Measurements from ENCODE around the gene NFIA. TPM values are rescaled to one million over a fixed set of nuclear protein-coding genes. Genes with fewer than 3 reads are reported as not detected.

The NFIA gene
- polyA plus RNA-seq, 3 donors: 1.4 to 5.3 (median 2.4) TPM

DNA sequence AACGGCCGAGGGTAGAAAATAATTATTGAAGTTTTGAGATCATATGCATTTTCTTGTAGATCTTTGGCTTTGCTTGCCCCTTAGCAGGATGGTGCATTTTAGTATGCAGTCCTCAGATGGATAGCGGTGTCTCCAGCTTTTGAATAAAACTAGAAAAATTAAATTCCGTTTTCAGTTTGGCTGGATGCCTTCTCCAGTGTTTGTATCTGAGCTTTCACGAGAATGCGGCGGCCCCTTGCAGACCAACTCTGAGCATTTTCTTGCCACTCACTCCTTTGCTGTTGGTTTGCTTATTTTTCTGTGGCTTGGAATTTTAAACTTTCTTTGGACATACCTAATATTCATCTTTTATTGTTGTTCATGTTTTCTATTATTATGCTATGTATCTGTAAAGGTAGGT lies 192.6 kb downstream of the NFIA start:
- Histone ChIP-seq H3K9ac (ENCODE audit: insufficient read depth, low read length, poor library complexity, severe bottlenecking) (no peak overlapping the region), H3K4me3 (replicated peaks in 1 of 3; ENCODE audit: low read depth in 2 of 3, low read length in 3 of 3) (no peak overlapping the region), H3K79me2 (ENCODE audit: insufficient read depth, low read length) (no peaks in the 10 kb centered on the region), H3K27me3 (ENCODE audit: control insufficient read depth in 2 of 2, insufficient read depth in 2 of 2, low read length in 2 of 2) (no peaks in the 10 kb centered on the region), H3K27ac (ENCODE audit: low read depth in 1 of 2, low read length in 2 of 2) (no peak overlapping the region), H3K9me3 (replicated peaks in 1 of 2; ENCODE audit: control insufficient read depth in 1 of 2, insufficient read depth in 1 of 2, low read length in 2 of 2) (no peaks in the 10 kb centered on the region), H4K20me1 (ENCODE audit: insufficient read depth, low read length) (no peaks in the 10 kb centered on the region), H3K4me2 (replicated peaks; ENCODE audit: extremely low read depth, low read length, poor library complexity, severe bottlenecking) (no peak overlapping the region), H3K4me1 (ENCODE audit: control insufficient read depth in 1 of 2, insufficient read depth in 2 of 2, low read length in 2 of 2) (peaks cover 0 to 2% of the 10 kb centered on the region in 2 donors), H2AFZ (ENCODE audit: insufficient read depth, low read depth, low read length, poor library complexity, severe bottlenecking) (no peak overlapping the region), H3K36me3 (replicated peaks in 1 of 2; ENCODE audit: control insufficient read depth in 1 of 2, insufficient read depth in 2 of 2, low read length in 2 of 2) (no peaks in the 10 kb centered on the region)
- TF ChIP-seq, protein P1, sequence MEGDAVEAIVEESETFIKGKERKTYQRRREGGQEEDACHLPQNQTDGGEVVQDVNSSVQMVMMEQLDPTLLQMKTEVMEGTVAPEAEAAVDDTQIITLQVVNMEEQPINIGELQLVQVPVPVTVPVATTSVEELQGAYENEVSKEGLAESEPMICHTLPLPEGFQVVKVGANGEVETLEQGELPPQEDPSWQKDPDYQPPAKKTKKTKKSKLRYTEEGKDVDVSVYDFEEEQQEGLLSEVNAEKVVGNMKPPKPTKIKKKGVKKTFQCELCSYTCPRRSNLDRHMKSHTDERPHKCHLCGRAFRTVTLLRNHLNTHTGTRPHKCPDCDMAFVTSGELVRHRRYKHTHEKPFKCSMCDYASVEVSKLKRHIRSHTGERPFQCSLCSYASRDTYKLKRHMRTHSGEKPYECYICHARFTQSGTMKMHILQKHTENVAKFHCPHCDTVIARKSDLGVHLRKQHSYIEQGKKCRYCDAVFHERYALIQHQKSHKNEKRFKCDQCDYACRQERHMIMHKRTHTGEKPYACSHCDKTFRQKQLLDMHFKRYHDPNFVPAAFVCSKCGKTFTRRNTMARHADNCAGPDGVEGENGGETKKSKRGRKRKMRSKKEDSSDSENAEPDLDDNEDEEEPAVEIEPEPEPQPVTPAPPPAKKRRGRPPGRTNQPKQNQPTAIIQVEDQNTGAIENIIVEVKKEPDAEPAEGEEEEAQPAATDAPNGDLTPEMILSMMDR (IDR thresholded peaks at IDR 0.05): no peak
- Mint-ChIP-seq H3K9me3 (no peaks in the 10 kb centered on the region), H3K27ac (no peak overlapping the region), H3K27me3 (ENCODE audit: low read depth in 3 of 3) (peaks cover 0 to under 1% (median 0%) of the 10 kb centered on the region in 3 donors), H3K4me1 (peaks cover 2% of the 10 kb centered on the region), H3K36me3 (peaks cover 0 to 2% of the 10 kb centered on the region in 2 donors), H3K4me3 (no peak overlapping the region)
- WGBS (ENCODE audit: insufficient coverage): 94% methylated on average over 4 of the region's 7 CpGs
- DNase-seq: no peak
- intact Hi-C loops (cut with micrococcal nuclease): no loop called here

DNA sequence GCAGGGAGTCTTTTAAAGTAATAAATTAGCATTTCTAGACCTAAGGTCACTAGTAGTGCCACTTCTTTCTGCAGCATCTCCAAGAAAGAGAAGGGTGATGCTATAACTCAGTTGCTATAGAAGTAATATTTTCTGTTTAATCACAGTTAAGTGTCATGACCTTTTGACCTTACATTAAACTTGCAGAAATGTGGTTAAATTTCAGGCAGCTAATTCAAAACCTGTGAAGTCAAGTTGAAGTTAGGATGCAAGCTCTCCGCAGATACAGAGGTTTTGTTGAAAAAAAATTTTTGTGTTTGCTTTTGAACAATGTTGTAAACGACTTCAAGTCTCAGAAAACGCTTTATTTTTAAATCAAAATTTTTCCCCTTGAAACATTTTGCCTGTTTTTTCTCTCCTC lies 193.9 kb downstream of the NFIA start:
- Histone ChIP-seq H2AFZ (ENCODE audit: insufficient read depth, low read depth, low read length, poor library complexity, severe bottlenecking) (no peak overlapping the region), H3K27me3 (ENCODE audit: control insufficient read depth in 2 of 2, insufficient read depth in 2 of 2, low read length in 2 of 2) (no peaks in the 10 kb centered on the region), H3K27ac (ENCODE audit: low read depth in 1 of 2, low read length in 2 of 2) (no peak overlapping the region), H3K4me2 (replicated peaks; ENCODE audit: extremely low read depth, low read length, poor library complexity, severe bottlenecking) (no peak overlapping the region), H3K36me3 (replicated peaks in 1 of 2; ENCODE audit: control insufficient read depth in 1 of 2, insufficient read depth in 2 of 2, low read length in 2 of 2) (no peaks in the 10 kb centered on the region), H3K9me3 (replicated peaks in 1 of 2; ENCODE audit: control insufficient read depth in 1 of 2, insufficient read depth in 1 of 2, low read length in 2 of 2) (no peaks in the 10 kb centered on the region), H3K4me3 (replicated peaks in 1 of 3; ENCODE audit: low read depth in 2 of 3, low read length in 3 of 3) (no peak overlapping the region), H3K79me2 (ENCODE audit: insufficient read depth, low read length) (no peaks in the 10 kb centered on the region), H3K9ac (ENCODE audit: insufficient read depth, low read length, poor library complexity, severe bottlenecking) (no peak overlapping the region), H4K20me1 (ENCODE audit: insufficient read depth, low read length) (no peaks in the 10 kb centered on the region), H3K4me1 (ENCODE audit: control insufficient read depth in 1 of 2, insufficient read depth in 2 of 2, low read length in 2 of 2) (peaks cover 0 to 6% of the 10 kb centered on the region in 2 donors)
- Mint-ChIP-seq H3K4me1 (peaks cover 4% of the 10 kb centered on the region), H3K36me3 (peaks cover 0 to 1% of the 10 kb centered on the region in 2 donors), H3K27me3 (ENCODE audit: low read depth in 3 of 3) (peaks cover 0 to 2% (median 0%) of the 10 kb centered on the region in 3 donors), H3K4me3 (no peak overlapping the region), H3K27ac (no peak overlapping the region), H3K9me3 (no peaks in the 10 kb centered on the region)
- TF ChIP-seq, protein P1 (IDR thresholded peaks at IDR 0.05): no peak
- no peak for DNase-seq
- intact Hi-C loops (cut with micrococcal nuclease): no loop called here
- WGBS (ENCODE audit: insufficient coverage): no CpG with 5 or more reads among the region's 3 CpGs
